Neural progenitor cell (in vitro differentiated cells): ENCODE results near the gene RAD51B. TPM values are rescaled to one million over a fixed set of nuclear protein-coding genes. Genes with fewer than 3 reads are reported as not detected.

Experiments used
- DNase-seq: peaks from one replicate; pipeline ENCODE4 v3.0.0-alpha.2; 2016; ENCODE audit warnings: low spot score
- H2AFZ ChIP-seq: fragments of 200-600 bp; sonication (generic); replicated peaks from 2 replicates; pipeline ENCODE4 v1.6.1; 2016; ENCODE audit warnings: antibody characterized with exemption
- H3F3A ChIP-seq: fragments of 200-600 bp; sonication (generic); 2 replicates; pipeline ENCODE4 v1.6.1; 2016; ENCODE audit warnings: antibody characterized with exemption, low read depth
- H3K27ac ChIP-seq: fragments of 200-600 bp; sonication (generic); 2 replicates; pipeline ENCODE4 v1.5.1; 2016; ENCODE audit warnings: mild to moderate bottlenecking
- H3K27me3 ChIP-seq: fragments of 200-600 bp; sonication (generic); 2 replicates; pipeline ENCODE4 v1.6.1; 2016; ENCODE audit warnings: mild to moderate bottlenecking, moderate library complexity
- H3K36me3 ChIP-seq: fragments of 200-600 bp; sonication (generic); 2 replicates; pipeline ENCODE4 v1.5.1; 2016
- H3K4me1 ChIP-seq: fragments of 200-600 bp; sonication (generic); 2 replicates; pipeline ENCODE4 v1.6.1; 2016; ENCODE audit warnings: mixed run types
- H3K4me2 ChIP-seq: fragments of 200-600 bp; sonication (generic); 2 replicates; pipeline ENCODE4 v1.6.1; 2016
- H3K4me3 ChIP-seq: fragments of 200-600 bp; sonication (generic); 2 replicates; pipeline ENCODE4 v1.5.1; 2016
- H3K79me2 ChIP-seq: fragments of 200-600 bp; sonication (generic); 2 replicates; pipeline ENCODE4 v1.6.1; 2016; ENCODE audit warnings: low read depth
- H3K9ac ChIP-seq: fragments of 200-600 bp; sonication (generic); 2 replicates; pipeline ENCODE4 v1.6.1; 2016
- H3K9me3 ChIP-seq: fragments of 200-600 bp; sonication (generic); 2 replicates; pipeline ENCODE4 v1.5.1; 2016; ENCODE audit warnings: low read depth
- H4K20me1 ChIP-seq: fragments of 200-600 bp; sonication (generic); 2 replicates; pipeline ENCODE4 v1.6.1; 2016; ENCODE audit warnings: low read depth
- H3K27ac Mint-ChIP-seq: 3 replicates; pipeline ENCODE4 v1.8.0; 2021; ENCODE audit warnings: mixed read lengths
- H3K27me3 Mint-ChIP-seq: 2 replicates; pipeline ENCODE4 v1.8.0; 2022; ENCODE audit warnings: low read depth, mild to moderate bottlenecking, inconsistent platforms, moderate library complexity, mixed read lengths; ENCODE audit not compliant: insufficient read depth
- H3K36me3 Mint-ChIP-seq: 3 replicates; pipeline ENCODE4 v1.8.0; 2021; ENCODE audit warnings: mixed read lengths
- H3K4me1 Mint-ChIP-seq: 3 replicates; pipeline ENCODE4 v1.8.0; 2021; ENCODE audit warnings: mixed read lengths
- H3K4me3 Mint-ChIP-seq: 3 replicates; pipeline ENCODE4 v1.8.0; 2021; ENCODE audit warnings: mild to moderate bottlenecking, moderate library complexity, mixed read lengths
- H3K9me3 Mint-ChIP-seq: 3 replicates; pipeline ENCODE4 v1.8.0; 2020; ENCODE audit warnings: mixed read lengths
- EZH2 ChIP-seq: fragments of 200-600 bp; sonication (generic); IDR thresholded peaks from 2 replicates; pipeline ENCODE4 v1.6.1; 2017; ENCODE audit warnings: antibody characterized with exemption, mild to moderate bottlenecking, moderate library complexity
- EZH2phosphoT487 ChIP-seq: fragments of 200-600 bp; sonication (generic); IDR thresholded peaks from 2 replicates; pipeline ENCODE4 v1.6.1; 2017; ENCODE audit warnings: antibody characterized with exemption
- total RNA-seq: library from RNA; depleted of rRNA; stranded (reverse); fragments of >200 nt; gene quantifications from 2 replicates; pipeline ENCODE4 v1.2.3, GENCODE V29; 2015; ENCODE audit warnings: low replicate concordance
- TF ChIP-seq, protein P1 (sequence below): fragments of 200-600 bp; sonication (generic); IDR thresholded peaks from 2 replicates; pipeline ENCODE4 v1.5.1; 2017; ENCODE audit warnings: antibody characterized with exemption, mild to moderate bottlenecking

RAD51B gene
- total RNA-seq, 1 donor from 2014 or later: 50.5 TPM

DNA sequence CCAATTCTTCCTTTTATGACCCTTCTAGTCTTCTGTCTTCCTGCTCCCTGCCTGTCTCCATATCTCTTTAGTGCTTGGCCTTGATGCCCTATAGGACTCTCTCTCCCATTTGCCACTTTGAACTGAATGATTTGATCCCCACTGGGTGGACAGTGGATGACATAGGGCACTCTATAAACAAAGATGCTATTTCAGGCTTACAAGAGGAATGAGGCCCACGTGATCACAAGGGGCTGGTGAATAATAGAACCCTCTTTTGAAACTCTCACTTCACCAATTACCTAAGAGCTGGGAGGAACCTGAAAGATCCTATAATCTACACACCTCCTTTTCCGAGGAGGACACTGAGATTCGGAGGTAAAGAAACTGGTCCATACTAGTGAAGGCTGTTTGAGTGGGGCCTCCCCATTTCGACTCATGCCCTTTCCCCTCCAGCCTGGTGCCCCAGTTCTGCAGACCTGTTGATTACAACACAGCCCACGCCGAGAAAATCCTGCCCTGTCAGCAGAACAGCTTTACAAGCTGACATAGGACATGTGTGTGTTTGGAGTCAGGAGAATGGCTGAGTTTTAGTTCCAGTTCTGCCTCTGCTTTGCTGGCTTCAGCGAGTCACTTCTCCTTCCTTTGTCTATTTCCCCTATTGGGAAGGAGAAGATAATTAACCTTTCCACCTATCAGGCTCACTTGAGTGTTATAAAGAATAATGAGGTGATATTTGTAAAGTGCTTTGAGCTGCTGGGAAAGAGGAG is 573.0 kb downstream of the RAD51B start:
- Histone ChIP-seq H3K27me3 (no peaks in the 10 kb centered on the region), H3K36me3 (no peaks in the 10 kb centered on the region), H3K9ac (no peak overlapping the region), H3K79me2 (no peaks in the 10 kb centered on the region), H3K9me3 (no peaks in the 10 kb centered on the region), H3K4me3 (no peak overlapping the region), H2AFZ (no peak overlapping the region), H3K4me1 (peaks cover 58% of the 10 kb centered on the region), H3K27ac (peak overlapping the region; percentile 95), H3F3A (peaks cover 44% of the 10 kb centered on the region), H4K20me1 (no peaks in the 10 kb centered on the region), H3K4me2 (peak overlapping the region; percentile 55)
- Mint-ChIP-seq H3K27ac (peak overlapping the region; percentile 99), H3K9me3 (peaks cover 8% of the 10 kb centered on the region), H3K4me3 (peak overlapping the region; percentile 56), H3K36me3 (peaks cover 5% of the 10 kb centered on the region), H3K4me1 (peaks cover 72% of the 10 kb centered on the region), H3K27me3 (peaks cover 4% of the 10 kb centered on the region)
- TF ChIP-seq EZH2 (no peak), EZH2phosphoT487 (no peak)
- TF ChIP-seq, protein P1, sequence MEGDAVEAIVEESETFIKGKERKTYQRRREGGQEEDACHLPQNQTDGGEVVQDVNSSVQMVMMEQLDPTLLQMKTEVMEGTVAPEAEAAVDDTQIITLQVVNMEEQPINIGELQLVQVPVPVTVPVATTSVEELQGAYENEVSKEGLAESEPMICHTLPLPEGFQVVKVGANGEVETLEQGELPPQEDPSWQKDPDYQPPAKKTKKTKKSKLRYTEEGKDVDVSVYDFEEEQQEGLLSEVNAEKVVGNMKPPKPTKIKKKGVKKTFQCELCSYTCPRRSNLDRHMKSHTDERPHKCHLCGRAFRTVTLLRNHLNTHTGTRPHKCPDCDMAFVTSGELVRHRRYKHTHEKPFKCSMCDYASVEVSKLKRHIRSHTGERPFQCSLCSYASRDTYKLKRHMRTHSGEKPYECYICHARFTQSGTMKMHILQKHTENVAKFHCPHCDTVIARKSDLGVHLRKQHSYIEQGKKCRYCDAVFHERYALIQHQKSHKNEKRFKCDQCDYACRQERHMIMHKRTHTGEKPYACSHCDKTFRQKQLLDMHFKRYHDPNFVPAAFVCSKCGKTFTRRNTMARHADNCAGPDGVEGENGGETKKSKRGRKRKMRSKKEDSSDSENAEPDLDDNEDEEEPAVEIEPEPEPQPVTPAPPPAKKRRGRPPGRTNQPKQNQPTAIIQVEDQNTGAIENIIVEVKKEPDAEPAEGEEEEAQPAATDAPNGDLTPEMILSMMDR: no peak
- DNase-seq: peak; percentile 34

DNA sequence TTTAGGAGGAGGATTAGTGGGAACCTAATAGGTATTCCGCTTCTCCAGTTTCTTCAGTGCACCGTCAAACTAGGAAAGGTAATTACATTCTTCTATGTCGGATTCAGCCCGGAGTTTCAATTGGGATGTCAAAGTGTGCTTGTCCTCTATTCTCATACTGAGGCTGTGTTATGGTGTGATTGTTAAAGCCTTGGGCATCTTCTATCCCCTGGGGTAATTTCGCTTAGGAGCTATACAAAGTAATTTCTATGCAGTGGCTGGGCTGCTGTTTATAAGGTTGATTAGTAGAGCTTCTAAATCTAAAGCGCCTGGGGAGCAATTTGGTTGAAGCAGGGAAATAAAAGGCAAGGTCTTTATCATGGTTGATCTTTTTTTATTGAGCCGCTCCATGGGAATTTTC is 573.7 kb downstream of the RAD51B start:
- Mint-ChIP-seq H3K27me3 (peaks cover 4% of the 10 kb centered on the region), H3K36me3 (peaks cover 5% of the 10 kb centered on the region), H3K9me3 (peaks cover 8% of the 10 kb centered on the region), H3K4me3 (peak overlapping the region; percentile 39), H3K27ac (peak overlapping the region; percentile 99), H3K4me1 (peaks cover 77% of the 10 kb centered on the region)
- Histone ChIP-seq H4K20me1 (no peaks in the 10 kb centered on the region), H3F3A (peaks cover 44% of the 10 kb centered on the region), H3K36me3 (no peaks in the 10 kb centered on the region), H3K4me3 (no peak overlapping the region), H3K4me2 (peak overlapping the region; percentile 55), H3K27ac (peak overlapping the region; percentile 95), H2AFZ (no peak overlapping the region), H3K9me3 (no peaks in the 10 kb centered on the region), H3K4me1 (peaks cover 64% of the 10 kb centered on the region), H3K27me3 (no peaks in the 10 kb centered on the region), H3K79me2 (no peaks in the 10 kb centered on the region), H3K9ac (no peak overlapping the region)
- no peak for TF ChIP-seq EZH2phosphoT487
- TF ChIP-seq EZH2: no peak
- TF ChIP-seq, protein P1: no peak
- peak; percentile 59 for DNase-seq

DNA sequence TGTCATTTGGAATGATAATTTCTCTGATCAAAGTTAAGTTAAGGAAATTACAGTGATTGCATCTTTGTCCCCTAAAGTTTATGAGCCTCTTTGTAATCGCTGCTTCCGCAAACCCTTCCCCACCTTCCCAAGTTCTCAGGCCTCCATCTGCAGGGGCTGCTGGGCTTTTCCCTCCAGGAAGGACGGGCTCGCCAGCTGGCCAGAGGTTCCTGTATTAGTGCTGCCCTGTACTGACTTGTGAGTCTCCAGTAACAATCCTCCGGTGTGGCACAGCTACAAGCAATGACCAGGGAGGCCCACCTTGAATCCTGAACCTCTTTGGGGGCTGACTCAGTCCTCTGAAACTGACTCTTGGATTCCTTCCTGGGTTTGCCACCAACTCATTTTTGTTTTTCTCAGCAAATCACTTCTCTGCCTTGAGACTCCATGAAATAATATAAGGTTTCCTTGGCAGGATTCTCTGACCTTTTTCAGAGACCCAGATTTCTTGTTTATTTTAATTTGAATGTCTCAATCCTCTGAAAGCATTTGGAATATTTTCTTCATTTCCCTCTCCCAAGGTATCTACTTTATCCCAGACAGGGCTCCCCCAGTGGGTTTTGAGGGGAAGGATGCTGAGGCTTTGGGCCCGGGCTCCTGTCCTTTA is 574.7 kb downstream of the RAD51B start:
- Histone ChIP-seq H3K9ac (no peak overlapping the region), H3K27ac (peak overlapping the region; percentile 95), H3K4me3 (no peak overlapping the region), H3K9me3 (no peaks in the 10 kb centered on the region), H3K4me1 (peaks cover 67% of the 10 kb centered on the region), H3K79me2 (no peaks in the 10 kb centered on the region), H4K20me1 (no peaks in the 10 kb centered on the region), H3K36me3 (no peaks in the 10 kb centered on the region), H2AFZ (no peak overlapping the region), H3K27me3 (no peaks in the 10 kb centered on the region), H3K4me2 (peak overlapping the region; percentile 57), H3F3A (peaks cover 44% of the 10 kb centered on the region)
- DNase-seq: no peak
- Mint-ChIP-seq H3K4me1 (peaks cover 83% of the 10 kb centered on the region), H3K9me3 (peaks cover 8% of the 10 kb centered on the region), H3K4me3 (peak overlapping the region; percentile 72), H3K36me3 (peaks cover 5% of the 10 kb centered on the region), H3K27ac (peak overlapping the region; percentile 99), H3K27me3 (peaks cover 4% of the 10 kb centered on the region)
- TF ChIP-seq, protein P1: no peak
- TF ChIP-seq EZH2phosphoT487 (no peak), EZH2 (no peak)
